Subcutaneous adipose tissue (tissue), 4 donors: ENCODE data around the gene ALG11. TPM values are rescaled to one million over a fixed set of nuclear protein-coding genes. Genes with fewer than 3 reads are reported as not detected.

ENCODE experiments used
- total RNA-seq, 4 donors: library from RNA; depleted of rRNA; stranded (reverse); fragments of >200 nt; gene quantifications; one replicate each; pipeline ENCODE4 v1.1.0, GENCODE V29; 2016
- TF ChIP-seq, protein P1 (sequence below): fragments of 450-650 bp; IDR thresholded peaks from one replicate; pipeline ENCODE4 v1.5.1; 2016; ENCODE audit warnings: low read depth, mild to moderate bottlenecking, control low read depth, antibody characterized with exemption, moderate library complexity

ALG11 gene
- total RNA-seq, 4 donors from 2014 or later: 18.9 to 39.5 (median 19.8) TPM

DNA sequence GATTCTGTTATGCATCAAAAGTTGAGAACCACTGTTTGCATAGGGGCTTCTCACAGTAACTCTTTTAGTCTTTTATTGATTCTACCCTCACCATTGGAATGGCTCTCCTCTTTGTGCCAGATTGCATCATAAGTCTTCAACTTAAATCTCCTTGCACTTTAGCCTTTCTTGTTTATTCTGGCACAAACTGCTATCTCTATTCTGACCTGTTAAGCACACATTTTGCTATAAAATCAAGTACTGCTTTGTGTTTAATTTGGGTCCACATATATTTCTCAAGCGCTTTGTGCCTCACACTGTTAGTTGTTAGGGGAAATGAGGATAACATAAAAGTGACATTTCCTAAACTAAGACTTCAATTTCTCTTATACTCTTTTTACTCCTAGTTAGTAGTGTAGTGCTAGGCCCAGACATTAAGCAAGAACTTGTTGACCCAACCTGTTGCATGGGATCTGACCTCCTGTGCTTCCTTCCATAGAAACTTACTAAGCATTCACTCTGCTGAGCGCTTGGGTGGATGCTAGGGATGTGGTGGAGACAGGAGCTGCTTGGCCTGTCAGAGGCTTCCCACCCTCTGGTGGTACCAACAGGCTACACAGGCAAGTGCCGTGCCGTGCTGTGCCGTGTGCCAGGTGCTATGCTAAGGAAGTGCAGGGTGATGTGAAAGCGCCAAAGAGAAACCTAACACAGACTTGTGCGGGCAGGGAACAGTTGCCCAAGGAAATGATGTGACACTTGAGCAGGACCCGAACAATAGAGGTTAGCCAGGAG, 13.5 kb downstream of the ALG11 start:
- TF ChIP-seq, protein P1, sequence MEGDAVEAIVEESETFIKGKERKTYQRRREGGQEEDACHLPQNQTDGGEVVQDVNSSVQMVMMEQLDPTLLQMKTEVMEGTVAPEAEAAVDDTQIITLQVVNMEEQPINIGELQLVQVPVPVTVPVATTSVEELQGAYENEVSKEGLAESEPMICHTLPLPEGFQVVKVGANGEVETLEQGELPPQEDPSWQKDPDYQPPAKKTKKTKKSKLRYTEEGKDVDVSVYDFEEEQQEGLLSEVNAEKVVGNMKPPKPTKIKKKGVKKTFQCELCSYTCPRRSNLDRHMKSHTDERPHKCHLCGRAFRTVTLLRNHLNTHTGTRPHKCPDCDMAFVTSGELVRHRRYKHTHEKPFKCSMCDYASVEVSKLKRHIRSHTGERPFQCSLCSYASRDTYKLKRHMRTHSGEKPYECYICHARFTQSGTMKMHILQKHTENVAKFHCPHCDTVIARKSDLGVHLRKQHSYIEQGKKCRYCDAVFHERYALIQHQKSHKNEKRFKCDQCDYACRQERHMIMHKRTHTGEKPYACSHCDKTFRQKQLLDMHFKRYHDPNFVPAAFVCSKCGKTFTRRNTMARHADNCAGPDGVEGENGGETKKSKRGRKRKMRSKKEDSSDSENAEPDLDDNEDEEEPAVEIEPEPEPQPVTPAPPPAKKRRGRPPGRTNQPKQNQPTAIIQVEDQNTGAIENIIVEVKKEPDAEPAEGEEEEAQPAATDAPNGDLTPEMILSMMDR: no peak

DNA sequence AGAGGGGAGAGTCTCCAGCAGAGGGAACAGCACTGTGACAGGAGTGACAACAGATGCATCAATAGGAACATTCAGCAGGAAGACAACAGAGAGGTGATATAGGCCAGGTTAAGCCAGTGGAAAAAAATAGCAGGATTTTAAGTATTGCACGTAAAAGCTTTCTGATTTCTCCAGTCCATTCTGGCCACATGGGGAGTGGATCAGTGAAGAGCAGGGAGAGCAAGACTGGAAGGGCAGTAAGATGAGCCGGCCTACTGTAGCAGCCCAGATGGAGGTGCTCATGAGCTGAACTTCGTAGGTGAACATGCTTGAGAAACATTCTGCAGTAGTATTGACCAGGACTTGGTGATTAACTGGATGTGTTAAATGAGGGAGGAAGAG, 14.0 kb downstream of the ALG11 start:
- TF ChIP-seq, protein P1: no peak

DNA sequence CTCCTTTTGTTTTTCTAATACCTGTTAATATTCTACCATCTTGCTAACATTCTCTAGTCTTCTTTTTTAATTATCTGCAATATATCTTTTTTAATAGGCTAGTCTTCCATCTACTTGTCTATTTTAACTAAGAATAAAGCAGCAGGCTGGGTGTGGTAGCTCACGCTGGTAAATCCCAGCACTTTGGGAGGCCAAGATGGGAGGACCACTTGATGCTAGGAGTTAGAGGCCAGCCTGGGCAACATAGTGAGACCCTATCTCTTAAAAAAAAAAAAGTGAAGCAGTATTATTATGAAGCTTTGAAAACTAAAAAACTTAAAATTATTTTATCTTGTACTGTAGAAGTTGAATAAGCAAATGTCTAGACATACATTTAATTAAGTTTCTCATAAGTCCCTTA, 15.6 kb downstream of the ALG11 start:
- TF ChIP-seq, protein P1: no peak

DNA sequence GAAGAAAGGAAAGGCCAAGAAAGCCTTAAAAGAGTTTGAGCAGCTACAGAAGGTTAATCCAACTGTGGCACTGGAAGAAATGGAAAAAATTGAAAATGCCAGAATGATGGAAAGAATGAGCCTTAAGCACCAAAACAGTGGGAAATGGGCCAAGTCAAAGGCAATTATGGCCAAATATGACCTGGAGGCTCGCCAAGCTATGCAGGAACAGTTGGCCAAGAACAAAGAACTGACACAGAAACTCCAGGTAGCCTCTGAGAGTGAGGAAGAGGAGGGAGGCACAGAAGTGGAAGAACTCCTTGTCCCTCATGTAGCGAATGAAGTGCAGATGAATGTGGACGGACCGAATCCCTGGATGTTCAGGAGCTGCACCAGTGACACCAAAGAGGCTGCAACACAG, 17.4 kb downstream of the ALG11 start:
- TF ChIP-seq, protein P1: no peak

DNA sequence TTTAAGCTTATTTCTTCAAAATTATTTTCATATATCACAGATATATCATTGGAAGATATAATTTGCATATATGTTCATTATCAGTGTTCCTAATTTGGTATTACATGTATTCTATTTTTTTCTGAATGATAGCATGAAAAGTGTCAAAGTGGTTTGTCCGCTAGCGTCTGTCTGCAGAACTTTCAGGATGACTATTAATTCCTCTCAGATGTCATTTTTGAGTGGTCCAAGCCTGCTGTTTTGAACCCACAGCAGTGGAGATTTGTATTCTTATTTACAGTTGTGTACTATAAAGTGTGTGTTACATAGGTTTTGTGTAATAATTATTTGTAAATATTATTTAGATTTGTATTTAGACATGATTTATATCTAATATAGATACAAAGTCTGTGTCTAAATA, 20.8 kb downstream of the ALG11 start:
- TF ChIP-seq, protein P1: no peak

DNA sequence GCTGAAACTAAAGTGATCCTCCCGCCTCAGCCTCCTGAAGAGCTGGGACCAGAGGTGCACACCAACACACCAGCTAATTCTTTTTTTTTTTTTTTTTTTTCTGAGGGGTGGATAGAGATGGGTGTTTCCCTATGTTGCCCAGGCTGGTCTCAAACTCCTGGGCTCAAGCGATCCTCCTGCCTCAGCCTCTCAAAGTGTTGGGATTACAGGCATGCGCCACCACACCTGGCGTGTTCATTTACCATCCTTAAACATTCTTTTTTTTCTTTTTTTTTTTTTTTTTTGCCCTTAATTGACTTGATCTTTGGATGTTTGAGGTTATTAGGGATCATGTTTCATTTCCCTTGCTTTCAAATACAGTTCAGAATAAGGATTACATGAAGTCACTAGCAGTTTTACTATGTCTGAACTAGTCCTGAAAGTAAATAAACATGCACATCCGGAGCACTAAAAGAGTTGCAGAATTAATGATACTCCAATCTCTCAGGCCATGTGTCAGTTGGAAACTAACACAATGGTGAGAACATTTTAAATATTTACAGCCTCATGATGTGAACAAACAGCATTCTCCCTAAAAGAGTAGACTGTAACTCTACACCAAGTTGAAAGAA, 22.5 kb downstream of the ALG11 start:
- TF ChIP-seq, protein P1: no peak

DNA sequence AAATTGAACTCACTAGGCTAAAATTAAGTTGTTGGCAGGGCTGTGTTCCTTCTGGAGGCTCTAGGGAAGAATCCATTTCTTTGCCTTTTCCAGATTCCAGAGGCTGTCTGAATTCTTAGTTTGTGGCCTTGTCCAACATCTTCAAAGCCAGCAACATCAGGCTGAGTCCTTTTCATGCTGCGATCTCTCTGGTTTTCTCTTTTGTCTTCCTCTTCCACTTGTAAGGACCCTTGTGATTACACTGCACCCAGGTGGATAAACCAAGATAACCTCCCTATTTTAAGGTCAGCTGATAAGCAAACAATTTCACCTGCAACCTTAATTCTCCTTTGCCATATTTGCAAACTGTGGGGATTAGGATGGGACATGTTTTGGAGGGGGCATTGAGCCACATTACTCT, 23.8 kb downstream of the ALG11 start:
- TF ChIP-seq, protein P1: no peak
